Measurements from ENCODE around the gene ZNF467.

The ZNF467 gene

GRCh38 chr7:149804106-149804505, 30.7 kb upstream of the ZNF467 start:
- DNase-seq: no peak

DNA sequence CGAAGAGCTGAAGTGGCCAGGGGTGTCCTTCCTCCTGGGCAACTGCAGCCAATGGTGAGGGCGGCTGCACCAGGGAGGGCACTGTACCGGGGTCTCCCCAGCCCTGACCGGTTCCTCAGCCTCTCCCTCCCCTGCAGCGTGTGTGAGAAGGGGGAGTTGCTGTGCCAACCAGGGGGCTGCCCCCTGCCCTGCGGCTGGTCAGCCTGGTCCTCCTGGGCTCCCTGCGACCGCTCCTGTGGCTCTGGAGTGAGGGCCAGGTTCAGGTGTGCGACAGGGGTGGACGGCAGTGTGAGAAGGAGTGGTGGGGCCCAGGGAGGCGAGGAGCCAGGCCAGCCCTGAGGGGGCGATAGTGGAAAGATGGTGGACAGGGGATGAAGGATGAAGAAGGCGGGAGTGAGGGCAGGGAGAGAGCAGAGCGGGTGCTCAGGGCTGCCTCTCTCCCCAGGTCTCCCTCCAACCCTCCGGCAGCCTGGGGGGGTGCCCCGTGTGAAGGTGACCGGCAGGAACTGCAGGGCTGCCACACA, 30.2 kb upstream of the ZNF467 start:
- DNase-seq: no peak

DNA sequence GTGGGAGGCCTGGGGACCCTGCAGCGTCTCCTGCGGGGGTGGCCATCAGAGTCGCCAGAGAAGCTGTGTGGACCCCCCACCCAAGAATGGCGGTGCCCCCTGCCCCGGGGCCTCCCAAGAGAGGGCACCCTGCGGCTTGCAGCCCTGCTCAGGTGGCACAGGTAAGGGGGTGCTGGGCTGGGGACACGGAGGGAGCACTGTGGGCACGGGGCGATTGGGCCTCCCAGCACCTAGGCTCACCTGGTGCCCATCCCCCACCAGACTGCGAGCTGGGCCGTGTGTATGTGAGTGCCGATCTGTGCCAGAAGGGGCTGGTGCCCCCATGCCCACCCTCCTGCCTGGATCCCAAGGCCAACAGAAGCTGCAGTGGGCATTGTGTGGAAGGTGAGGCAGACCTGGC, 29.6 kb upstream of the ZNF467 start:
- DNase-seq: no peak

GRCh38 chr7:149801816-149802215, 28.4 kb upstream of the ZNF467 start:
- no peak for DNase-seq

DNA sequence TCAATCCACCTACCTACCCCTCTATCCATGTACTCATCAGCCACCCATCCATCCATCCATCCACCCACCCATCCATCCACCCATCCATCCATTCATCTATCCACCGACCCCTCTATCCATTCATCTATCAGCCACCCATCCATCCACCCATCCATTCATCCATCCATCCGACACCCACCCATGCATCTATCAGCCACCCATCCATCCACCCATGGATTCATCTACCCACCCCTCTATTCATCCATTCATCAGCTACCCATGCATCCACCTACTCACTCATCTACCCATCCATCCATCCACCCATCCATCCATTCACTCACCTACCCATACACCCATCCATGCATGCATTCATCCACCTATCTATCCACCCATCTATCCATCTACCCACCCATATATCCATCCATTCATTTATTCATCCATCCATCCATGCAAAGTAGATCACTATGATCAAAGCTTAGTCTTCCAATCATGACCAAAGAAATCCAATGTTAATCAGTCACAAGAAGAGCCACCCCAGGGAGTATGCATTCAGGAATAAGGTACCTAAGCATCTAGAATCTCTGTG, 27.7 kb upstream of the ZNF467 start:
- DNase-seq: no peak

DNA sequence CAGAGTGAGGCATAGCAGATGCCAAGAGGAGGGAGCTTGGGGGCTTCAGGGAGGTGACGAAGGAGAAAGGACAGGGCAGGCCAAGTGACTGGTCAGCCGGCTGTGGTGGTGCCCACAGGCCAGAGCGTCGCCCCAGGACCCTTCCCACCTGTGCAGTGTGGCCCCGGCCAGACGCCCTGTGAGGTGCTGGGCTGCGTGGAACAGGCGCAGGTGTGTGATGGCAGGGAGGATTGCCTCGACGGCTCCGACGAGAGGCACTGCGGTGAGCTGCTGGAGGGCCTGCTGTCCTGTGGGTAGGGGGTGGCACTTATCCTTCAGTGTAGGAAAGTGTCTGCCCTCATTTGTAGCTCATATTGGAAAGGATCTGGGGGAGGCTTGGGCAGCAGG, 26.8 kb upstream of the ZNF467 start:
- no peak for DNase-seq

DNA sequence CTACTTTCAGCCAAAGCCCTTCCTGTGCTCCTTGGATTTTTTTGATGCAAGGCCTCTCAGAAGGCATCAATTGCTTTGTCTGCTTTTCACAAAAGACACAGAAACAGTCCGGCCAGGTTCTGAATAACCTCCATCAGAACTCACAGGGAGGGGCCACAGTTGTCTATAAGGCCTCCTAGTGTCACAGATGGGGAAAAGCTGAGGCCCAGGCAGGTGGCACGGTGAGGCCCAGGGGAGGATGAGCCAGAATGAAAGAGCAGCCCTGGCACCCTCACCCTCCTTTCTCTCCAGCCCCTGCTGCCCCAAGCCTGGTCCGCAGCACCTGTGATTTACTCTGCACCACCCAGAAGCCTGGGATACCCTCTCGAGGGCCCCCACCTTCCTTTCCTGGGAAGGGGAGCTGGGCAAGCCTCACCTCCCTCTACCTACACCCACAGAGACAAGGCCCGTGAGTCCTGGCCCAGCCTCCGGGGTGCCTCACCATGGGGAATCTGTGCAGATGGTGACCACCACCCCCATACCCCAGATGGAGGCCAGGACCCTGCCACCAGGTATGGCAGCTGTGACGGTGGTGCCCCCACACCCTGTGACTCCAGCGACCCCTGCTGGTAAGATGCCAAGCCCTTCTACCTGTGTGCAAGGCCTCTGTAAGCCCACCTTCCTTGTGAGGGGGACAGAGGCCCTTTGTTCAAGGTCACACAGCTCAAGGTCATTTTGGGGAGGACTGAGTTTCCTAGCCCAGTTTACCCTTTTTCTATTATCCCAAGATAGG, 26.2 kb upstream of the ZNF467 start:
- peak; percentile 70 for DNase-seq

DNA sequence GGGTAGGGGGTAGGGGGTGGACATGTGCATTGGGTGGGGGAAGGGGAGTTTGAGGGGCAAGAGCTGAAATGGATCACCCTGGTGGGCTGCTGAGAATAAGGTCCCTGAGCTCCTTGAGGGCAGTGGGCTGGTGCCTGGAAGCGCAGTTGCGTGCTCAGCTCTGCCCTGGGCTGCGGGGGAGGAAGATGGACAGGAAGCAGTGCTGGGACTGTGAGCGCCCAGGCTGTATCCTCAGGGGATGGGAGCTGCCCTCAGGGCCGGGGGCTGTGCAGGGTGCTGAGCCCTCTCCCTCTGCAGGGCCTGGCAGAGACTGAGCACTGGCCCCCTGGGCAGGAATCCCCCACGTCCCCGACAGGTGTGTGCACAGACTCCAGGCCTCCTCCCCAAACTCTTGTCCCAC, 24.4 kb upstream of the ZNF467 start:
- DNase-seq: no peak

DNA sequence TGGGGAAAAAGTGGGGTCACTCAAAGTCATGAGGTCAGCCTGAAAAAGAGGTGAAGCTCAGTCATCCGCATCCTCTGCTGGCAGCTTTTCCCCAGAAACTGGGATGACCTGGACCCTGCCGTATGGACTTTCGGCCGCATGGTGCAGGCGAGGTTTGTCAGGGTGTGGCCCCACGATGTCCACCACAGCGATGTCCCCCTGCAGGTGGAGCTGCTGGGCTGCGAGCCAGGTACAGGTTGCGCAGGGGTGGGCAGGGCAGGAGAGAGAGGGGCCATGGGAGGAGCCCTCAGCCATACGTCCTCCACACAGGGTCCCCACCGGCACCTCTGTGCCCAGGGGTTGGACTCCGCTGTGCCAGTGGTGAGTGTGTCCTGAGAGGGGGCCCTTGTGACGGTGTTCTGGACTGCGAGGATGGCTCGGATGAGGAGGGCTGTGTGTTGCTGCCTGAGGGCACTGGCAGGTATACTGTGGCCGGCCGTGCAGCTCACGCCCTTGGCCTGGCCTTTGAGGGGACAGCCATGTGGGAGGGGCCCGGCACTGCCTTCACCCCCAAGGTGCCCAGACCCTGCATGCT, 23.0 kb upstream of the ZNF467 start:
- no peak for DNase-seq

- no peak for DNase-seq
Measured at GRCh38 chr7:149795126-149795525, 21.7 kb upstream of the ZNF467 start.

DNA sequence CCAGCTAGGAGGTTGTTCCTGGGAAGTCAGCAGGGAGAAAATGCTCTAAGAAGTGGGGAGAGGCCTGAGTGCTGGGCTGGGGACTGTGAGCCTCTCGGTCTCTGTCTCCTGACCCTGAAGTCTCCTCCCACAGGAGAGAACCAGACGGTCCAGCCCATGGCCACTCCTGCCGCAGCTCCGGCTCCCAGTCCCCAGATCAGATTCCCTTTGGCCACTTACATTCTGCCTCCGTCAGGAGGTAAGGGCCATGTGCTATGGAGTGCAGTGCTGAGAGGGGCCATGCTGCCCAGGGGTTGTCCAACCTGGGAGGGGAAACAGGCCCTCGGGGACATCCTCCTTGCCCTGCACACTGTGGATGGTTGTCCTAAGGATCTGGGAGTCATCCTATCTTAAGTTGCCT, 21.3 kb upstream of the ZNF467 start:
- no peak for DNase-seq

- no peak for DNase-seq
Measured at GRCh38 chr7:149793261-149793660, 19.9 kb upstream of the ZNF467 start.

DNA sequence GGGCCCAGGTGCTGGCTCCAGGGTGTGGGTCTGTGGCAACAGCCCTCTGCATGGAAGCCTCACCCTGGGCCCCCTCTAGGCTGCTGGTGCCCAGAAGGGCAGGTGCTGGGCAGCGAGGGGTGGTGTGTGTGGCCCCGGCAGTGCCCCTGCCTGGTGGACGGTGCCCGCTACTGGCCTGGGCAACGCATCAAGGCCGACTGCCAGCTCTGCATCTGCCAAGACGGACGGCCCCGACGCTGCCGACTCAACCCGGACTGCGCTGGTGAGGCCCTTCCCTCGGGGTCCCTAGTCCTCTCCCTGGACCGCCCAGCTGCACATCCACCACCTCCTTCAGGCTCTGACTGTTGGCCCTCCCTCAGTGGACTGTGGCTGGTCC, 18.8 kb upstream of the ZNF467 start:
- no peak for DNase-seq

DNA sequence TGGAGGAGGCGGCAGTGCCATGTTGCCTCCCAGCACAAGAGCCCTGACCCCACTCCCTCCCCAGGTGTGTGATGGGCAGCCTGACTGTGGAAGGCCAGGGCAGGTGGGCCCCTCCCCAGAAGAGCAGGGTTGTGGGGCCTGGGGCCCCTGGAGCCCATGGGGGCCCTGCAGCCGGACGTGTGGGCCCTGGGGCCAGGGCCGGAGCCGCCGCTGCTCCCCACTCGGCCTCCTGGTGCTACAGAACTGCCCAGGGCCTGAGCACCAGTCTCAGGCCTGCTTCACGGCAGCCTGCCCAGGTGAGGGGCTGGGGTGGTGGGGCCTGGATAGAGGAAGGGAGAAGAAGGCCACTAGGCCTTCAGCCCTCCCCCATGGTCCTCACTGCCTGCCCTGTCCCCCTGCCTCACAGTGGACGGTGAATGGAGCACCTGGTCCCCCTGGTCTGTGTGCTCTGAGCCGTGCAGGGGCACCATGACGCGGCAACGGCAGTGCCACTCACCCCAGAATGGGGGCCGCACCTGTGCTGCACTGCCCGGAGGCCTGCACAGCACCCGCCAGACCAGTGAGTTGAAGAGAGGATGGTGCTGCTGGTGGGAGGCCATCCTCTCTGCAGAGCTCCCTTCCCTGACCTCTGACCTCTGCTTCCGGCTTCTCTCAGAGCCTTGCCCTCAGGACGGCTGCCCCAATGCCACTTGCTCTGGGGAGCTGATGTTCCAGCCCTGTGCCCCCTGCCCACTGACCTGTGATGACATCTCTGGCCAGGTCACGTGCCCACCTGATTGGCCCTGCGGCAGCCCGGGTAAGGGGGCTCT, 18.2 kb upstream of the ZNF467 start:
- DNase-seq: no peak

GRCh38 chr7:149790754-149791360, 17.5 kb upstream of the ZNF467 start:
- DNase-seq: no peak

DNA sequence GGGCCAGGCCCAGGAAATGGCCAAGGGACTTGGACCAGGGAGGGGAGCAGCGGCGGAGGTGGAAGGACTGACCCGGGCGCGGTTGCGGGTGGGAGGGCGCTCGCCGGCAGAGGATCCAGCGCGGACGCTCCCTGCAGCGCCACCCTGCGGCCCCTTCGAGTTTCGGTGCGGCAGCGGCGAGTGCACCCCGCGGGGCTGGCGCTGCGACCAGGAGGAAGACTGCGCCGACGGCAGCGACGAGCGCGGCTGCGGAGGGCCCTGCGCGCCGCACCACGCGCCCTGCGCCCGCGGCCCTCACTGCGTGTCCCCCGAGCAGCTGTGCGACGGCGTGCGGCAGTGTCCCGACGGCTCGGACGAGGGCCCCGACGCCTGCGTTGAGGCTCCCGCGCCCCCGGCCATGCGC, 16.8 kb upstream of the ZNF467 start:
- peak; percentile 74 for DNase-seq

- no peak for DNase-seq
Measured at GRCh38 chr7:149789101-149789500, 15.7 kb upstream of the ZNF467 start.

- no peak for DNase-seq
Measured at GRCh38 chr7:149788300-149788851, 15.0 kb upstream of the ZNF467 start.

- DNase-seq: peak; percentile 25
Measured at GRCh38 chr7:149787428-149788299, 14.3 kb upstream of the ZNF467 start.

- no peak for DNase-seq
Measured at GRCh38 chr7:149785983-149786382, 12.6 kb upstream of the ZNF467 start.

DNA sequence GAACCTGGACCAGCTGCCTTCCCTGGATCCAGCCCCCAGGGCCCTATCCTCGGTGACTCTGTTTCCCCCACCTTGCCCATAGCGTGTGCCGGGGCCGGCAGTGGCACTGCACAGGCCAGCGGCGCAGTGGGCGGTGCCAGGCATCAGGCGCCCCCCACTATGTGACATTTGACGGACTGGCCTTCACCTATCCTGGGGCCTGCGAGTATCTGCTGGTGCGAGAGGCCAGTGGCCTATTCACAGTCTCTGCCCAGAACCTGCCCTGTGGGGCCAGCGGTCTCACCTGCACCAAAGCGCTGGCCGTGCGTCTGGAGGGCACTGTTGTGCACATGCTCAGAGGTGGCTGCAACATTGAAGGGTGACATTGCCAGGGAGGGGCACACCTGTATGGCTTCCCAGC, 12.0 kb upstream of the ZNF467 start:
- no peak for DNase-seq

- DNase-seq: no peak
Measured at GRCh38 chr7:149784251-149784608, 10.8 kb upstream of the ZNF467 start.
